HCT116 (cell line): ENCODE data around the gene OGG1. TPM values are rescaled to one million over a fixed set of nuclear protein-coding genes. Genes with fewer than 3 reads are reported as not detected.
A peak's percentile ranks its signal among the peaks of the same experiment; 100 is the strongest.

ENCODE experiments used
- ATAC-seq: fragments of 200-7000 bp; cut with Tn5 transposase; 2 replicates; pipeline ENCODE4 v1.9.1; 2020; ENCODE audit warnings: mild to moderate bottlenecking, moderate library complexity
- BruUV-seq: library from RNA; stranded (reverse); fragments of 400-500 nt; replicated peaks from 2 replicates; lab custom pipeline; 2021; lab: Mats Ljungman, UMichigan
- CTCF ChIA-PET: fragments of 300-600 bp; sonication (Branson Sonifier 250); formaldehyde crosslinking; loops from one replicate; lab custom pipeline; 2021; ENCODE audit warnings: antibody characterized with exemption; lab: Charles Lee
- POLR2A ChIA-PET: fragments of 300-600, 350-600 bp; sonication (Branson Sonifier 250); formaldehyde crosslinking; loops from one replicate; lab custom pipeline; 2021; ENCODE audit warnings: antibody characterized with exemption; lab: Charles Lee
- RAD21 ChIA-PET, 2 experiments: fragments of 300-600 bp; sonication (Branson Sonifier 250); formaldehyde crosslinking; loops; one replicate each; lab custom pipeline; 2023; ENCODE audit warnings: low total read pairs in 2 of 2; ENCODE audit not compliant: uncharacterized antibody in 2 of 2, unreplicated experiment in 2 of 2, low non-redundant PET in 1 of 2; lab: Charles Lee
- DNase-seq: peaks from one replicate; pipeline ENCODE4 v3.0.0-alpha.2; 2010; ENCODE audit warnings: low read depth, low spot score
- H2AFZ ChIP-seq: fragments of 200-600 bp; shearing (Covaris generic), sonication (generic); 2 replicates; pipeline ENCODE4 v1.6.1; 2017; ENCODE audit warnings: low read depth, mixed run types, mixed read lengths, antibody characterized with exemption, low read length; ENCODE audit not compliant: poor library complexity, severe bottlenecking
- H3K27ac ChIP-seq: 2 replicates; pipeline ENCODE4 v1.5.1; 2012; ENCODE audit warnings: low read depth, low read length
- H3K27me3 ChIP-seq: fragments of 200-600 bp; sonication (generic); 2 replicates; pipeline ENCODE4 v1.6.1; 2016; ENCODE audit warnings: mixed run types, low read length, mixed read lengths; ENCODE audit not compliant: insufficient read depth
- H3K36me3 ChIP-seq, 2 experiments: fragments of 200-500 bp in 1 of 2; fragments of 200-600 bp in 1 of 2; sonication (Bioruptor generic) in 1 of 2; sonication (generic) in 1 of 2; 2 replicates each; pipeline versions ENCODE4 v1.5.1 to v1.6.1; 2014 to 2016; ENCODE audit warnings: low read length in 2 of 2, inconsistent platforms in 1 of 2, mixed read lengths in 1 of 2, mixed run types in 1 of 2; ENCODE audit not compliant: insufficient read depth in 2 of 2, control insufficient read depth in 1 of 2
- H3K4me1 ChIP-seq, 2 experiments: fragments of 200-600 bp in 1 of 2; sonication (generic) in 1 of 2; 2 replicates each; pipeline versions ENCODE4 v1.5.1 to v1.6.1; 2012 to 2017; ENCODE audit warnings: low read length in 2 of 2, inconsistent platforms in 1 of 2, mild to moderate bottlenecking in 1 of 2, mixed read lengths in 1 of 2, mixed run types in 1 of 2, moderate library complexity in 1 of 2; ENCODE audit not compliant: insufficient read depth in 2 of 2, control insufficient read depth in 1 of 2
- H3K4me2 ChIP-seq: fragments of 200-600 bp; sonication (generic); 2 replicates; pipeline ENCODE4 v1.6.1; 2017; ENCODE audit warnings: mixed run types, low read length, mixed read lengths
- H3K4me3 ChIP-seq, 2 experiments: fragments of 200-600 bp in 1 of 2; sonication (generic) in 1 of 2; replicated peaks in 1 of 2; 2 replicates each; pipeline ENCODE4 v1.5.1; 2011 to 2016; ENCODE audit warnings: low read length in 2 of 2, control low read depth in 1 of 2, low read depth in 1 of 2, mild to moderate bottlenecking in 1 of 2, mixed read lengths in 1 of 2, mixed run types in 1 of 2
- H3K79me2 ChIP-seq: fragments of 200-600 bp; sonication (generic); 2 replicates; pipeline ENCODE4 v1.6.1; 2017; ENCODE audit warnings: mild to moderate bottlenecking, mixed run types, low read length, moderate library complexity, mixed read lengths; ENCODE audit not compliant: insufficient read depth
- H3K9ac ChIP-seq: fragments of 200-600 bp; sonication (generic); 2 replicates; pipeline ENCODE4 v1.6.1; 2016; ENCODE audit warnings: low read length, mixed read lengths
- H3K9me2 ChIP-seq: fragments of 200-600 bp; sonication (generic), shearing (Covaris generic); 2 replicates; pipeline ENCODE4 v1.6.1; 2017; ENCODE audit warnings: mixed run types, mild to moderate bottlenecking, moderate library complexity; ENCODE audit not compliant: insufficient read depth
- H3K9me3 ChIP-seq, 2 experiments: fragments of 200-500 bp in 1 of 2; fragments of 200-600 bp in 1 of 2; sonication (Bioruptor generic) in 1 of 2; sonication (generic) in 1 of 2; 2 replicates each; pipeline ENCODE4 v1.6.1; 2014 to 2017; ENCODE audit warnings: low read length in 2 of 2, mixed read lengths in 2 of 2, inconsistent platforms in 1 of 2, low read depth in 1 of 2, mild to moderate bottlenecking in 1 of 2, mixed run types in 1 of 2, moderate library complexity in 1 of 2; ENCODE audit not compliant: control insufficient read depth in 1 of 2, insufficient read depth in 1 of 2
- H4K20me1 ChIP-seq: fragments of 200-600 bp; sonication (generic), shearing (Covaris generic); 2 replicates; pipeline ENCODE4 v1.6.1; 2017; ENCODE audit warnings: mixed run types, mild to moderate bottlenecking, moderate library complexity; ENCODE audit not compliant: insufficient read depth
- CEBPB ChIP-seq: IDR thresholded peaks from 2 replicates; pipeline ENCODE4 v1.6.1; 2012; ENCODE audit warnings: low read depth
- CTCF ChIP-seq, 3 experiments: fragments of 200-600 bp in 1 of 3; sonication (generic) in 1 of 3; IDR thresholded peaks in 2 of 3; conservative IDR thresholded peaks in 1 of 3; 2 replicates each; pipeline ENCODE4 v1.5.1; 2012 to 2017; ENCODE audit warnings: low read depth in 2 of 3, low read length in 2 of 3, antibody characterized with exemption in 1 of 3, borderline replicate concordance in 1 of 3, control low read depth in 1 of 3, mild to moderate bottlenecking in 1 of 3, mixed read lengths in 1 of 3, mixed run types in 1 of 3, moderate library complexity in 1 of 3; ENCODE audit not compliant: insufficient read depth in 1 of 3
- ELF1 ChIP-seq: IDR thresholded peaks from 2 replicates; pipeline ENCODE4 v1.6.1; 2012; ENCODE audit warnings: low read depth, borderline replicate concordance
- EZH2phosphoT487 ChIP-seq: fragments of 200-600 bp; IDR thresholded peaks from 2 replicates; pipeline ENCODE4 v1.6.1; 2018; ENCODE audit warnings: antibody characterized with exemption, borderline replicate concordance
- POLR2A ChIP-seq: IDR thresholded peaks from 2 replicates; pipeline ENCODE4 v1.7.0; 2011; ENCODE audit warnings: borderline replicate concordance; ENCODE audit not compliant: insufficient read depth, insufficient read length; ENCODE audit errors: extremely low read depth
- REST ChIP-seq: IDR thresholded peaks from 2 replicates; pipeline ENCODE4 v1.6.1; 2012; ENCODE audit warnings: low read depth
- TCF7L2 ChIP-seq: IDR thresholded peaks from 2 replicates; pipeline ENCODE4 v1.7.0; 2011; ENCODE audit warnings: borderline replicate concordance, inconsistent platforms; ENCODE audit not compliant: insufficient read depth, insufficient read length; ENCODE audit errors: extremely low read depth
- YY1 ChIP-seq: IDR thresholded peaks from 2 replicates; pipeline ENCODE4 v1.6.1; 2011; ENCODE audit warnings: low read length, low read depth, moderate library complexity, mild to moderate bottlenecking; ENCODE audit not compliant: insufficient replicate concordance; ENCODE audit errors: extremely low read depth
- ZBTB33 ChIP-seq: IDR thresholded peaks from 2 replicates; pipeline ENCODE4 v1.6.1; 2011; ENCODE audit warnings: mild to moderate bottlenecking, low read length, moderate library complexity; ENCODE audit not compliant: insufficient replicate concordance; ENCODE audit errors: extremely low read depth
- intact Hi-C: fragments of 100-400 bp; cut with micrococcal nuclease; formaldehyde crosslinking; loops from 2 replicates; pipeline ENCODE4 v1.10.0; 2022
- total RNA-seq: library from RNA; stranded (reverse); gene quantifications from one replicate; pipeline ENCODE4 v1.2.1, GENCODE V29; 2021; ENCODE audit not compliant: unreplicated experiment

Gene OGG1
- total RNA-seq, 1 experiment from 2014 or later, result 16.3 TPM

- peak; percentile 63 for ATAC-seq
- no peaks in the 10 kb centered on the region for H4K20me1 ChIP-seq
Observed at GRCh38 chr3:9786825-9787669, 37.3 kb downstream of the OGG1 start.

More at GRCh38 chr3:9786825-9787669, 37.3 kb downstream of the OGG1 start:
- CTCF ChIA-PET, result no interaction called here
- no peaks in the 10 kb centered on the region for H3K9me2 ChIP-seq
- DNase-seq, result no peak
- no peak overlapping the region for H3K4me3 ChIP-seq
- no peaks in the 10 kb centered on the region for H3K27me3 ChIP-seq
- H3K9ac ChIP-seq, result no peak overlapping the region
- H3K36me3 ChIP-seq, result peaks cover 15 to 22% of the 10 kb centered on the region in 2 experiments; a peak in 3 of 4 replicates
- no peak overlapping the region for H3K4me2 ChIP-seq
- RAD21 ChIA-PET, result no interaction called here
- no peak overlapping the region for H2AFZ ChIP-seq
- H3K9me3 ChIP-seq, result no peaks in the 10 kb centered on the region
- POLR2A ChIA-PET, result no interaction called here
- intact Hi-C loops, result no loop called here
- no peak overlapping the region for H3K27ac ChIP-seq
- TF ChIP-seq POLR2A (no peak), CEBPB (no peak), REST (no peak), CTCF (IDR thresholded peaks at IDR 0.05 in 2 of 3, conservative IDR thresholded peaks at IDR 0.05 in 1 of 3; ENCODE audit: borderline replicate concordance in 1 of 3, insufficient read depth in 1 of 3, low read depth in 2 of 3, low read length in 2 of 3) (peak in 2 of 3 experiments; percentile 74 to 86; a peak in 4 of 6 replicates), YY1 (peak; percentile 48), ZBTB33 (no peak), EZH2phosphoT487 (no peak), ELF1 (no peak), TCF7L2 (no peak)
- TF ChIP-seq, all 23 proteins: peak for 2
- Histone ChIP-seq H3K79me2 (peaks cover 8% of the 10 kb centered on the region), H3K4me1 (peaks cover 0 to 8% of the 10 kb centered on the region in 2 experiments; a peak in 2 of 4 replicates)
- no TSS peak for BruUV-seq
